Measurements from ENCODE around the gene EFHB.

GRCh38 chr3:19885468-19885867 lies 48.5 kb downstream of the EFHB start:
- peak; percentile 85 for TF ChIP-seq CTCF (IDR thresholded peaks at IDR 0.05)
- TF ChIP-seq EZH2 (IDR thresholded peaks at IDR 0.05): no peak
- TF ChIP-seq EZH2phosphoT487 (IDR thresholded peaks at IDR 0.05): no peak

Data from neural progenitor cell (in vitro differentiated cells).